HG03045 (cell line): Measurements from ENCODE around the gene PAWR.
A peak's percentile ranks its signal among the peaks of the same experiment; 100 is the strongest.
"Not testable (repeated sequence)": the region's sequence is repeated elsewhere in the genome, so short reads cannot be mapped to it uniquely, and the experiment has no call there.

ENCODE experiments used
- ATAC-seq: cut with Tn5 transposase; IDR thresholded peaks from one replicate; pipeline ENCODE4 v1.9.1; 2021; ENCODE audit warnings: mild to moderate bottlenecking, moderate library complexity; ENCODE audit not compliant: unreplicated experiment

The PAWR gene

DNA sequence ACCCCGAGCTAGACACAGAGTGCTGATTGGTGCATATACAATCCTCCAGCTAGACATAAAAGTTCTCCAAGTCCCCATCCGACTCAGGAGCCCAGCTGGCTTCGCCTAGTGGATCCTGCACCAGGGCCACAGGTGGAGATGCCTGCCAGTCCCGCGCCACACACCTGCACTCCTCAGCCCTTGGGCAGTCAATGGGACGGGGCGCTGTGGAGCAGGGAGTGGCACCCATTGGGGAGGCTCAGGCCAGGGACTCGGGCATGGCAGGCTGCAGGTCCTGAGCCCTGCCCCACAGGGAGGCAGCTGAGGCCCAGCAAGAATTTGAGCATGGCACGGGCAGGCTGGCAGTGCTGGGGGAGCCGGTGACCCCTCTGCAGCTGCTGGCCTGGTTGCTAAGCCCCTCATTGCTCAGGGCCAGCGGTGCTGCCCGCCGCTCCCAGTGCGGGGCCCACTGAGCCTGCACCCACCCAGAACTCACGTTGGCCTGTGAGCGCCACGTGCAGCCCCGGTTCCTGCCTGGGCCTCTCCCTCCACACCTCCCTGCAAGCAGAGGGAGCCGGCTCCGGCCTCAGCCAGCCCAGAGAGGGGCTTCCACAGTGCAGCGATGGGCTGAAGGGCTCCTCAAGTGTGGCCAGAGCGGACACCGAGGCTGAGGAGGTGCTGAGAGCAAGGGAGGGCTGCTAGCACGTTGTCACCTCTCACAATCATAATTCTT, 136.7 kb downstream of the PAWR start:
- no peak for ATAC-seq

DNA sequence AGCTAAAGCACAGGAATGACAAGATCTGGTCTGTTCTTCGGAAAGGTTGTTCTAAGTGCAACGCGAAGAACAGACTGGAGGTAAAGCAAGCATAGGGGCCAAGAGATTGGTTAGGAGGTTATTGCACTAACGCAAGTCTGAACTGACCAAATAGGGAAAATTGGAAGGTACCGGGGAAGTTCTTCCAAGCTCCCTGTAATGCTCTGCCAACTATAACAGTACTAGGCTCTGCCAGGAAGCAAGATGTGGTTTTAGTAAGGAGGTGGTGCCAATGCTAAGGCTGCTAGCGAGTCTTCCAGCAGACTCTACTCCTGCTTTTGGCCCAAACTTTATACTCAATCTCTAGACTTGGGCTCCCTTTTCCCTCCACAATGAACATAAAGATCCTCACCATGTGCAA, 138.6 kb downstream of the PAWR start:
- no peak for ATAC-seq

DNA sequence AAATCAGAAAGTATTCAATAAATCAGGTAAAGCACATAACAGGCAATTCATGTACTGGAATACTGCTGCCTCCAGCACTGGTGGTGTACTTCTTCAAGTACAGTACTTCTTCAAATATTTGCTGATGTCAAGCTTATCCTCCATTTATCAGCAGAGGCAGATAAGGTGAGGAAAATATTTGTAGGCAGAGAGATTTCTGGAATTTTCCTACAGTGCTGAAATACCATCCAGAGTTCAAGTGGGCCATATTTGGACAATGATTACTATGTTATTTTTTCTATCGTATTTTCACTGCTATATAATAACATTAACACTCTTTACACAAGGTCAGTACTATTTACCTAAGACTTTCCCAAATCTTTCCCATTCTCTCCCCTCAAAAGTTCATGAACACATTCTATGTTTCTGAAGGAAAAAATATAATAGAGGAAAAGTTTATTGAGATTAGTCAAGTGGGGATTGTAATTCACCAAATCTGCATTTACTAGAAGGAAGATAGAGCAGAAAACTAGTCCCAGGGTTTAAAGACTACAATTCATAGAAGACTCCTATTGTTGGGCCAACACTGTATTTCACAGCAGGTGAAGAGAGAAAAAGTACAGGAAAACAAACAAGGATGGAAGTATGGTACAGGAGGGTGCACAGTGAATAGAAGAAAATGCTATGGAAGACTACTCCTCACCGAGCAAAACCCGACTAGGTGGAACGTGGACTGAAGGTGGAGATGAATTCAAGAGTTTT, 141.1 kb downstream of the PAWR start:
- ATAC-seq = no peak

DNA sequence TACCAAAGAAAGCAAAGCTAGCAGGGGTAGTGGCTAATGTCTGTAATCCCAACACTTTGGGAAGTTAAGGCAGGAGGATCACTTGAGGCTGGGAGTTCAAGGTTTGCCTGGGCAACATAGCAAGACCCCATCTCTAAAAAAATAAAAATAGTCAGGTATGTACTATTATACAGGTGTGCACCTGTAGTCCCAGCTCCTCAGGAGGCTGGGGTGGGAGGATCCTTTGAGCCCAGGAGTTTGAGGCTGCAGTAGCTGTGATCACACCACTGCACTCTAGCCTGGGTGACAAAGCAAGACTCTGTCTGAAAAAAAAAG, 142.2 kb downstream of the PAWR start:
- ATAC-seq = no peak

DNA sequence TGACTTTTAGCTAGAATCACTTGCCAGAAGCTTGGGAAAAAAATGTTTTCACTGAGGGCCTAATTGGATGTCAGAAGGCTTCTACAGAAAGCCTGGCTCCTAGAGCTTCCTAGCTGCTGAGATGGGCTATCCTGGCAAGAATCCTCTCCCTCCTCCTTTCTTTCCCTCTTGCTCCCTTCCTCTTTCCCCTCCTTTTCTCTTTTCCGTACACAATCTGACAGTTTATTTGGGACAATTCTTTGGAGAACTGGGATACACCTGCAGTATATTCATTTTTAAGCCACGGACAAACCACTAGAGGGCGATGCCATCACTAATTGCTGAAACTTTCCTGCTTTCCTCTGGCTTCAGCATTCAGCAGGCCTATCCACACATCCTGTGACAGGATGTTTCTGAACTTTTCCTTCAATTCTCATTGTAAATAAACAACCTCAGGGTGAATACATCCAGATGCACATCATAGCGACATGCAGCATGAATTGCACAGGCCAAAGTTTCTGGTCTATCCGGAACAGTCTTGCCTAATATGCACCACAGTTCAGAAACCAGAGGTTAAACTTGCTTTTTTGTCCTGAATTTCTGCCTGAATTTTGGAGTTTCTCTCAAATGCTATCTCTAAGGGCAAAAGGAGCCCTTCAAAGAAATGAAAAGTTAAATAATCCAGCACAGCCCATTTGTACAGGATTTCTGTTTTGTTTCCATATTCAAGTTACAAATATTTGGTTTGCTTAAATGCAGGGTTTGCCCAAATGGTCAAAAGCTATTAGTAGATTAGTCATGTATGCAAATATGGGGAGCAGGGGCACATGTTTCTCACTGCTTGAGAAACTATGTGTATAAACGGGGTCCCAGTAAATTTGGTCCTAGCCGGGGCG, 142.8 kb downstream of the PAWR start:
- peak; percentile 59 for ATAC-seq

DNA sequence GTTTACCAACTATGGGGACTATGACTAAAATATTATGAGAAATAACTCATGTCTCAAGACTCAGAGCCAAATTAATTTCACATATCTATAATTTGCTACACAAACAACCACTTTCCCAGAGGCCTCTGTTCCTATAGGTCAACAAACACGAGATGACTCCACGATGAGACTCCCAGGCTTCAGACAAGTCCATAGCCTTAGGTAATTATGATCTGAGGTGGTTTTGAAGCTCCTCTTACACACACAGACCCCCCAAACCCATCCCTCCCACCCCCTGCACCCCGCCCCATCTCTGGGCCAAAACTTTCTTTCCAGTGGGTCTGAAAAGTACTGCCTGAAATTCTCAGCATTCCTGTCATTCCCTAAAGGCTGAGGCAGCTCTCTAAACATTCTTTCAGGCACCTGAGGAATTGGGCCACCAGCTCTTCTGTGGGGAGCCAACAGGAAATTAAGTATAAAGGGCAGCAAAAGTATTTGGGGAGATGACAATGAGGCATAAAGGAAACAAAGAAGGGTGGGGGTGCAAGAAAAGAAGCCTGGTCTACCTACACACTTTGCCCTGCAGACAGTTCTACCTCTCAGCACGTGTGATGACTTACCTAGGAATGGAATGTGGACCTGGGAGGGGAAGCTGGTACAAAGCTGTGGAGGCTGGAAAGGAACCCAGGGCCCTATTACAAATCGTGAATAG, 143.6 kb downstream of the PAWR start:
- ATAC-seq = peak; percentile 20

DNA sequence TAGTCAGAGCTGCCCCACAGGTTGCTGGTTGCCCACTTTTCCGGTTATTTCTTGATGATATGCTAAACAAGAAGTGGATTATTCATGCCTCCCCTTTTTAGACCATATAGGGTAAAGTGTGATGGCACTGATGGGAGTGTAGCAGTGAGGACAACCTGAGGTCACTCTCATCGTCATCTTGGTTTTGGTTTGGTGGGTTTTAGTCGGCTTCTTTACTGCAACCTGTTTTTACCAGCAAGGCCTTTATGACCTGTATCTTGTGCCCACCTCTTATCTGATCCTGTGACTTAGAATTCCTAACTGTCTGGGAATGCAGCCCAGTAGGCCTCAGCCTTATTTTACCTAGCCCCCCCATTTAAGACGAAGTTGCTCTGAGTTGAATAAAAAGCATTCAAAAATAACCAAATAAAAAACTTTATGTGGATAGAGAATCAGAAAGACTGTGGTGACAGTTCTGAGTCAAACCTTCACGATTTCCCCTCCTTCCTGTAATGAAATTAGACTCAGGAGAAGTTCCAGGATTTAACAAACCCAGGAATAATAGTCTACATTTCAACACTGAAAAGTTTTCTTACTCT, 144.2 kb downstream of the PAWR start:
- ATAC-seq = no peak

DNA sequence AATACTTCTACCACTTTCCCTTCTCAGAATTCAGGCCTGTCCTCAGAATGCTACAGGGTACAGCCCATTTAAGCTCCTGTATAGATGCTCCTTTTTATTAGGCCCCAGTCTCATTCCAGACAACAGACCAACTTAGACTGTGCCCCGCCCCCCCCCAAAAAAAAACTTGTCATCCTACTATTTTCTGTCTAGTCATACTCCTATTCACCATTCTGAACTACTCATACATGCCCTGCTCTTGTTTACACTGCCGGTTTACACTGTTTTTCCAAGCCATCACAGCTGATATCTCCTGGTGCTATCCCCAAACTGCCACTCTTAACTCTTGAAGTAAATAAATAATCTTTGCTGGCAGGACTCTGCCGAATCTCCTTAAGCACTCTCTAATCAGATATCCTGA, 146.3 kb downstream of the PAWR start:
- ATAC-seq = not testable (repeated sequence)

DNA sequence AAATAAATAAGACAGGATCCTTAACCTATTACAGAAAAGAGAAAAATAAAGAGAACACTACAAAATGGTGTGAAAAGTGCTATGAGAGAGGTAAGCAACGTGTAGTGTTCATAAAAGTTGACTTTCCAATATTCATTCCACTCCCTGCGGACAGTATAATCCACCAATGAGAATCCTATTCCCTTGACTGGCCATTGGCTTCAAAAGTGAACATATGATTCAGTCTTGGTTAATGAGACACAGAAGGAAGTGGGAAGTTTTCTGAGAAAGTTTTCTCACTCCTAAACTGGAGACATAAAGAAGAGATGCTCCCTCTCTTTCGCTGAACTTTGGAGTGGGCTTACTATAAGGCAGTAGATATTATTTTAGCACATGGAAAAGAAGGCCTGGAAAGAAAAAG, 153.1 kb downstream of the PAWR start:
- no peak for ATAC-seq

DNA sequence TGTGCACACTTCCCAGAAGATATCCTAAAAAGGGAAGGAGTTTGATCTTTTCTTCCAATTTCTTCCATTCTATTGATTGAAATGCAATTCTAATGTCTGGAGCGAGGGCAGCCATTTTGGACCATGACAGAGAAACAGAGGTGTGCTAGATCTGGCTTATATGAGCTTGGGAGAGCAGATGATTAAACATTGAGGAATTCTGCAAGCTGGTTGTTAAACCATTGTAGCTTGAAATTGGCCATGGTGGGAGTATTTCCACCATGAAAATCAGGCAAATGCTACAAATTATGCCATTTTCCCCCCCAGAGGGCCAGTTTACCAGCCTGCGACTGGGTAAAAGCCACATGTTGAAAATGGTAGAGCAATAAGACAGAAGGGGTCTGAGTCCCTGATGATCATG, 155.0 kb downstream of the PAWR start:
- ATAC-seq = no peak
